Fibroblast of skin of scalp (primary cell): ENCODE data around the gene SMARCC1.

Source experiments
- DNase-seq: peaks from one replicate; pipeline ENCODE4 v3.0.0-alpha.2; 2013

The SMARCC1 gene

GRCh38 chr3:47692158-47692557, 89.5 kb downstream of the SMARCC1 start:
- no peak for DNase-seq

GRCh38 chr3:47688488-47688887, 93.2 kb downstream of the SMARCC1 start:
- DNase-seq = no peak

- no peak for DNase-seq
Observed at GRCh38 chr3:47685037-47685436, 96.7 kb downstream of the SMARCC1 start.

GRCh38 chr3:47681016-47681415, 100.7 kb downstream of the SMARCC1 start:
- DNase-seq = no peak

- no peak for DNase-seq
Observed at GRCh38 chr3:47678446-47679338, 103.0 kb downstream of the SMARCC1 start.

- DNase-seq = no peak
Observed at GRCh38 chr3:47669026-47669749, 112.5 kb downstream of the SMARCC1 start.

- no peak for DNase-seq
Observed at GRCh38 chr3:47666118-47666517, 115.6 kb downstream of the SMARCC1 start.

- peak; percentile 67 for DNase-seq
Observed at GRCh38 chr3:47664519-47664918, 117.2 kb downstream of the SMARCC1 start.

GRCh38 chr3:47663630-47664240, 118.0 kb downstream of the SMARCC1 start:
- DNase-seq = no peak

GRCh38 chr3:47661121-47661752, 120.5 kb downstream of the SMARCC1 start:
- peak; percentile 27 for DNase-seq

GRCh38 chr3:47658444-47658843, 123.2 kb downstream of the SMARCC1 start:
- DNase-seq = no peak

GRCh38 chr3:47652142-47652541, 129.6 kb downstream of the SMARCC1 start:
- no peak for DNase-seq

GRCh38 chr3:47650294-47650693, 131.4 kb downstream of the SMARCC1 start:
- no peak for DNase-seq

GRCh38 chr3:47647550-47647949, 134.1 kb downstream of the SMARCC1 start:
- DNase-seq = no peak

- DNase-seq = peak; percentile 13
Observed at GRCh38 chr3:47646362-47646761, 135.3 kb downstream of the SMARCC1 start.

- peak; percentile 16 for DNase-seq
Observed at GRCh38 chr3:47645551-47645950, 136.1 kb downstream of the SMARCC1 start.

GRCh38 chr3:47643092-47643491, 138.6 kb downstream of the SMARCC1 start:
- no peak for DNase-seq

GRCh38 chr3:47641739-47642138, 140.0 kb downstream of the SMARCC1 start:
- no peak for DNase-seq

GRCh38 chr3:47636921-47637320, 144.8 kb downstream of the SMARCC1 start:
- no peak for DNase-seq

GRCh38 chr3:47636225-47636624, 145.5 kb downstream of the SMARCC1 start:
- no peak for DNase-seq

- DNase-seq = no peak
Observed at GRCh38 chr3:47635536-47635935, 146.2 kb downstream of the SMARCC1 start.

GRCh38 chr3:47634996-47635395, 146.7 kb downstream of the SMARCC1 start:
- DNase-seq = no peak

- DNase-seq = no peak
Observed at GRCh38 chr3:47630810-47631209, 150.9 kb downstream of the SMARCC1 start.
